ENCODE measurements around the gene DCC.

Gene DCC

DNA sequence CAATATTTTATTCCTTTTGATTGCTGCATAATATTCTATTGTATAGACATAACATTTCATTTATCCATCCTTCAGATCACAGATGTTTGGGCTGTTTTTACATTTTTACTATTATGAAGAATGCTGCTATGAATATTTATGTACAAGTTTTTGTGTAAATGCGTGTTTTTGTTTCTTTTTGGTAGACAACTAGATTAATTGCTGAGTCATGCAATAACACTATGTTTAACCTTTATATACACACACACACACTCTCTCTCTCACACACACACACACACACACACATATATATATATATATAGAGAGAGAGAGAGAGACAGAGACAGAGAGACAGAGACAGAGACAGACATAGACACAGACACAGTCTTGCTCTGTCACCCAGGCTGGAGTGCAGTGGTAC is 926.9 kb downstream of the DCC start:
- DNase-seq, result no peak

DNA sequence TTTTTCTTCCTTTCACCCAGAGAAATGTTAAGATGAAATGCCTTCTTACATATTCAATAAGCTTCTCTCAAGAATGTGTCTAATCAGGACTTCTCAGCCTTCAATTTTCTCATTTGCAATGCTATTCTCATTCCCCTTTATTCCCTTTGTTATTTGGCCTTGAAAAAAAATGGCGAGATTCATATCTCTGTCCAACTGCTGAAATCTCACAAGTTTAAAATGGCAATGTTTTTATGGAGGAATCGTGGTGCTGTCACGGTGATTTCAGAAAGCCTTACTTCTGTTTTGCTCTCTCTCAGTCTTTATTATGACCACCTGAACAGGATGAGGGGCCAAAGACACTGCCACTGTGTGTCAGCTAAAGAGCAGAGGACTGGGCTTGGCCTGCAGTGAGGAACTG is 928.5 kb downstream of the DCC start:
- no peak for DNase-seq

DNA sequence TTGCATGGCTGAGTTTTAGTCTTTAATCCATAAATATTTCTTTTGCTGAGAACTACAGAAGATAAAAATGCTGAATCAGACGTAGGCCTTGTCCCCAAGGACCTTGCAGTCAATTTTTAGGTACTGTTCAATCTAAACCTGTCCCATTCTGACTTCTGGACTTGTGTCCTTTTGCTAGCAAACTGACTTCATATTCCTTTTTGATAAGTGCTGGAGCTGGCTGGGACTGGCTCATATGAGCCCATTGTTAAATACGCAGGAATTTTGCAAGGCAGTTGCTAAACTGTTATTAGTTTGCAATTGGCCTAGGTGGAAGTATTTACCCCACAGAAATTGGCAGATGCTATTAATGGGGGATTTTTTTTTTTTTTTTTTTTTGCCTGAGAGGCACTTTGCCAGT is 941.4 kb downstream of the DCC start:
- DNase-seq, result no peak

DNA sequence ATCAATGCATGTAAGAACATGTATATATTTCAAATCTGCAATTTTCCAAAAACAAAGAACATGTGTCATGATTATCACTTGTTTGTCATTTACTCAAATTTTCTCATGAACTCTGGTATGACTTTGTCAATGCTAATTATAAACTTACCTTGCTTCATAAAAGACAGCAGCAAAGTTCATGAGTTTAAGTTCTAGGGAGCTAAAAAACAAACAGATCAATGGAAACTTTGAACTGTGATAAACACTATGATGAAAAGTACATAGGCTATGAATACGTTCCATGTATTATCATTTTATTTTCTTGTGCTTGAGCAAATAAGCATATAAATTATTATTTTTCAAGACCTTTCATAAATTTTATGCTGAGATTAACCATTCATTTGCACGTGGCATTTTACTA is 943.7 kb downstream of the DCC start:
- no peak for DNase-seq

DNA sequence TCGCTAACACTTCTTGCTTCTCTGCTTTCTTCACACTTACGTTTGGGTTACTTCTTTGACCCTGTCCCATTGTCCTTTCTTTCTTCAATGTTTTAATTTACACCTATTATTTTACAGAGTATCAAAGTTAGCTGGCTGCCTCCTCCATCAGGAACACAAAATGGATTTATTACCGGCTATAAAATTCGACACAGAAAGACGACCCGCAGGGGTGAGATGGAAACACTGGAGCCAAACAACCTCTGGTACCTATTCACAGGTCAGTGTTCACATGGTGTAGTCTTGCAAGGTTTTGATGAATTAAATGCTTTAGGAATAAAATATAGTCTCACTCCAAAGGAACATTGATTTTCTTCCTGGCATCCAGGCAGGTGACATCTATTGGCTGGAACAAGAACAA is 965.5 kb downstream of the DCC start:
- DNase-seq, result no peak

DNA sequence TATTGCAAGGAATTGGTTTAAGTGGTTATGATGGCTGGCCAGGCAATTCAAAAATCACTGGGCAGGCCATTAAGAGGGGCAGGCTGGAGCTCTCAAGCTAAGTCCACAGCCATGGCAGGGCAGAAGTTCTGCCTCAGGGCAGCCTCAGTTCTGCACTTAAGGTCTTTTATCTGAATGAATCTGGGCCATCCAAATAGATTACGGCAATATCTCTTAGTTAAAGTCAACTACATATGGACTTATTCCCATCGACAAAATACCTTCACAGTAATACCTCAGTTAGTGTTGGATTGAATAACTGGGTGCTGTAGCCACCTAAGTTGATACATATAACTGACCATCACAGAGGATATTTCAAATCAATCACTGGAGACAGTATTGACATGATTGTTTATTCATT is 979.6 kb downstream of the DCC start:
- no peak for DNase-seq

DNA sequence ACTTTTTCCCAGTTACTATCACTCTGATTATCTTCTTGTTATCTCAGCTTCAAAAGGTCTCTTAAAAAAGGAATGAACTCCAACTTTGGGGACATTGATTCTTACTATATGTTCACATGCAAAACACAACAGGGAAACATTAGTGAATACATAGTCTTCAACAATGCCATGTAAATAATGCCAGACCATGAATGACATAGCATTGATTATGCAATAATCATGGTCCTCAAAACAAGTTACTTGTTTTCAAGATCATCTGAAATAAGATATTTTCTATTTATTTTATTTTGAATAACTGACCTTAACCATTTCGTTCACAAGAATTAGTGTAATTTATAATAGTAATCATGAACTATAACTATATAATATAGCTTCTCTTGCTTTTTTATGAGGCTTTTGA is 982.2 kb downstream of the DCC start:
- DNase-seq, result no peak

DNA sequence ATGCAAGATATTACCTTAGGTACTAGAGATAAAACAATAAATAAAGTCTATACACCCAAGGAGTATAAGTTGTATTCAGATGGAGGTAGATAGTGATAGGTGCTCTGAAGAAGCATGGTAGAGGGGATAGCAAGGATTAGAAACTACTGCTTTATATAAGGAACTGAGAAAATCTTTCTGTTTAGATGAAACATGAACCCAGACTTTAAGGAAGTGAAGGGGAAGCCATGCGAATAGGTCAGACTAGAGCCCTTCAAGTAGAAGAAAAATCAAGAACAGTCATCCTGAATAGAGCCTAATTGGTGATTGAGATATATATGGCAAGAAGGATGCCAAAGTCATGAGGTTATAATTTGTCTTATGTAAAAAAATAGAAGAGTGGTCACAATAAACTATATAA is 984.4 kb downstream of the DCC start:
- no peak for DNase-seq

DNA sequence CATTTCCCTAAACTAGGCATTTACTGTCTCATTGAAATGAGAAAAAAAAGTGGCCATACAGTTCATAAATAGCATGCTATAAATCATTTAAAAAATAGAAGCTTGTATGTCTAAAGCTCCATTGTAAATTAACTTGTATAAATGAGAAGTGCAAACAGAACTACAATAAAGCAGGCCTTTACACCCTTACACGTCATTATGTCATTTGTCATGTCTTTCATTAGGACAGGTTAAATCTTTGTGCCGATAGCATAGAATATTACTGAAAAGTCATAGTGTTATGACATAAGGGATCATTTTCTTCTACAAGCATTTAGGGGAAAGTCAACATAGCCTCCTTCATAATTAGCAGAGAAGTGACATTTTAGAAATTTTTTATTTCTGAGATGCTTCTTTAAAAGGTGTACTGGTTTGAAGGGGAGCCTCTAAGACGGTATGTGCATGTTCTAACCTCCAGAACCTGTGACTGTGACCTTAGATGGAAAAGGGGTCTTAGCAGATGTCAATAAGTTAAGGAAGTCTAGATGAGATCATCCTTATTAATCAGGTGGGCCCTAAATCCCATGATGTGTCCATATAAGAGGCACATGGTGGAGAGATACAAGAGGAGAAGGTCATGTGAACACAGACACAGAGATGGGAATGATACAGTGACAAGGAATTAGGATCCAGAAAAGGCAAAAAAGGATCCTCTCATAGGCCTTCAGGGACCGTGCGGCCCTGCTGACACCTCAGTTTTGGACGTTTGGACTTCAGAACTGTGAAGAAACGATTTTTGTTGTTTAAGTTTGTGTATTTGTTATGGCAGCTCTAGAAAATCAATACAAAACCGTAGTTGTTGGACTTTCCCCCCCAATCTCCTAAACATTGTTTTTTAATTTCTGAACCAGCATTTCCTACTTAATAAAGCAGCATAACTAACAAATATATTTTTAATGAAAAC is 1020.8 kb downstream of the DCC start:
- DNase-seq, result no peak

DNA sequence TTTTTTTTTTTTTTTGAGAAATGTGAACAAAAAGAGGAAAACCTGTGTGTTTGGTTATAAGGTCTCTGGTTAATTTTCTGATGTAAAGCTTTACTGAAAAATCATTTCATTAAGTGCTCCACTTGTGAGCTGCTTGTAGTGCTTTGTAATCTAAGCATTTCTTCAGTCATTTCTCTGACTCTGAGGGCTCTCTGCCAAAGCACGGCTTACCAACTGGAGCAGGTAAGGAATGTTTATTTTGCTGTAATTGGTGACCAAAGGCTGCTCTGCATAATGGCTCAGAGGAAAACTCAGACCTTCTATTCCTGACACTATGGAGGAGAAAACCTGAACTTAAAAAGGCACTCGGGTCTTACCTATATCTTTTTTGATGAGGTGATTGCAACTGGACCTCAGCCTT is 1035.6 kb downstream of the DCC start:
- no peak for DNase-seq

DNA sequence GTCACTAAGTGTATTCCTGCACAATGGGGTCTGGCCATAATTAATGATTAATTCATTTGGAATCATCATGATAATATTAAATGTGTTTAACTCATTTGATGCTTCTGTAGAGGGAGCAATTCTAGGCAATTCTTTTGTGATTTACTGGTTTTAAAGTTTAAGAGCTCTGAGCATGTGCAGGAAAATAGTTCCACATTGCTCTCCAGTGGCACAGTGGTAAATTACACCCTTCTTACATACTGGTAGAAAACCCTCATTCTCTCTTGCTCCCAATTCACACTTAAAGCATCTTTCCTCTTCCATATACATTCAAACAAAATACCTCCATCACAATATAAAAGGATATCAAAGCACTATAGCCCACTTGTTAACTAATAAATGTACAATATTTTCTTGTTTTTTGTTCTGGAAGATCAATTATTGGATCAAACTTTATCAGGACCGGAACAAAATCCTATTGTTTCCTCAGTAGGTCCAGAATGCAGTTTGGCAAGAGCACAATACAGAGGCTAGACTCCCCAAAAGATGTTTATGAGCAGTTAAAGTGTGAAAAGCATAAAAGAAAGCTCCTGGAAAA is 1040.2 kb downstream of the DCC start:
- peak in 1 of 2 donors; percentile 68 for DNase-seq

DNA sequence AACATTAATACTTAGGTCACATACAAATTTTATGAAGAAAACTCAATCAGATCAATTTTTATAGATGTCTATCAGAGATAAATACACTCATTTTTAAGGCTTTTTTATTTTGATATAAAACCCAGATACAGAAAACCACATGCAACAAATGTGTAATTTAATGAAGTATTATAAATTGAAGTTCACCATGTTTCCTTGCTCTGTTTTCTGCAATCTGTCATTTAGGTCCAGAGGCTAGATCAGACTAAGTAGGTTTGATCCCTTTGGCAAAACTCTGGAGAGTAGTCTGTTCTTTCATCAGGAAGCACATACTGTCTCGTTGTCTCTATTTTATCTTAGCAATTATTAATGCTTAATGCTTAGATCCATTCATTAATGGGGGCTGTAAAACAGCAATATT is 1042.9 kb downstream of the DCC start:
- no peak for DNase-seq

DNA sequence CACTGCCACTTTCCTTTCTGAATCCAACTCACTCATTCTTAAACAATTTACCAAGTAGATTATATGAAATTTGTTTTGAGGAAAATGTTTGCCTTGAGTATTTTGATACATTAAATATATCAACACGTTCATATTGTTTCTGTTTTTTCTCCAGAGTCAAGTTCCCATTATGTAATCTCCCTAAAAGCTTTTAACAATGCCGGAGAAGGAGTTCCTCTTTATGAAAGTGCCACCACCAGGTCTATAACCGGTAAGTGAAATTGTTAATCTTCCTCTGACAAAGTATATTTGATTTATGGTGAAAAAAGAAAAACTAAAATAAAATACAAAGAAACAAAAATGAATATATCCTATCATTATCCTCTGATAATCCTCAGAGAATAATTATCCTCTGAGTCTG is 1045.9 kb downstream of the DCC start:
- no peak for DNase-seq

DNA sequence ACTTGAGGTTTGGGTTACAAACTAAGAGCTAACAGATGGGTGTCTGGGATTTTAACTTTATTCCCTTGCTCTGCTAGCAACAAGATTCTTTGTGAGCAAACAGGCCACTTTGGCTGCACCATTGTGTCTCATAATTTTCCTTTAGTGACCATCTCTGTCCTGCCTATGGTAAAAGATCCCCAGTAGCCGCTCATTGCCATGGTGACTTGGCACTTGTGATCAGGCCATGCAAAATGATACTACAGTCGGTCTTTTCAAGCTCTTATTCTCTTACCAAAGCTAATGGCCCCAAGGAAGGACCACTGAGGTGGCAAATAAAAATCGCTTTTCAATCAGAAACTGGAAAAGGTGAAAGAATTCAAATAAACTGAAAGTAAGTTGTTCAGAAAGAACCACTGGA is 1047.6 kb downstream of the DCC start:
- DNase-seq, result no peak

DNA sequence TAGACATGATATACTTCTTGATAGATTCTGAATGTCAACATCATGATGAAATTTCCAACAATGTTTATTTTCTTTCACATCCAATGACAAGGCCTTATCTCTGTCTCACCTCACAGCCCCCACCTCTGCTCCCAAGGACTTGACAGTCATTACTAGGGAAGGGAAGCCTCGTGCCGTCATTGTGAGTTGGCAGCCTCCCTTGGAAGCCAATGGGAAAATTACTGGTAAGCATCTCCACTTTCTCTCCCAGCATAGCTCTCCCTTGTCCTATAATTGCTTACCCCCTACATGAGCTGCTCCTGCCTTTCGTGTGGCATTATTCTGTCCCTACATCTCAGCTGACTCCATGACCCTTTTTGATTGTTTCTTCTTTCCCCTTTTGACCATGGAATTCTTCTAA is 1062.7 kb downstream of the DCC start:
- no peak for DNase-seq

DNA sequence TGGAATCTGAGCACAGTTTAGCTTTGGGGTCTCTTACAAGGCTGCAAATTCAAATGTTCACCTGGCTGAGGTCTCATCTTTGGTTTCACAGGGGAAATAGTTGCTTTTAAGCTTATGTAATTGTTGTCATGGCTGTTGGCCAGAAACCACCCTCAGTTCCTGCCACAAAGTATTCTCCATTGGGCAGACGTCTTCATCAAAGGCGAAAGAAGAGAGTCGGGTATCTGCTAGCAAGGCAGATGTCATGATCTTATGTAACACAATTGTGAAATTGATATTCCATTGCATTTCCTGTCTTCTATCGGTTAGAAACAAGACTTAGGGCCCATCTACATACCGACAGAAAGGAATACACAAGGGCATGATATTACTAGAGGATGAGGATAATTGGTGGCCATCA is 1068.3 kb downstream of the DCC start:
- no peak for DNase-seq

DNA sequence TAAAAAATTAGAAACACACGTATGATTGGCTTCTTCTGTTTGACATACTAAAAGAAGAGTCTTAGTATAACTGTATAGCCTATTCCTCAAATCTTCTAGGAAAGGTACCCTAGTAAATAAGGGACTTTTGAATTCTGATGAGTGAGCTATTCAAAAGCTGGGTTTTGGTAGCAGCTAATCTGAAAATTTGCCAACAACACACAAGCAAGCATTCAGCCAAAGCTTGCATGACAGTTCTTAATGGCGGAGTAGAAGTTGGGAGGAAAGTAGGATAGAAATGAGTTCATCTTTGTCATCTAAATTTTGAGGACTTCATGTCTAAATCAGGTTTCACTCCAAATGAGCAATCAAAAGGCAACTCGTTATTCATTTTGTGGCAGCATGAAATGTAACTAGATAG is 1071.5 kb downstream of the DCC start:
- DNase-seq, result peak in 1 of 2 donors; percentile 37

DNA sequence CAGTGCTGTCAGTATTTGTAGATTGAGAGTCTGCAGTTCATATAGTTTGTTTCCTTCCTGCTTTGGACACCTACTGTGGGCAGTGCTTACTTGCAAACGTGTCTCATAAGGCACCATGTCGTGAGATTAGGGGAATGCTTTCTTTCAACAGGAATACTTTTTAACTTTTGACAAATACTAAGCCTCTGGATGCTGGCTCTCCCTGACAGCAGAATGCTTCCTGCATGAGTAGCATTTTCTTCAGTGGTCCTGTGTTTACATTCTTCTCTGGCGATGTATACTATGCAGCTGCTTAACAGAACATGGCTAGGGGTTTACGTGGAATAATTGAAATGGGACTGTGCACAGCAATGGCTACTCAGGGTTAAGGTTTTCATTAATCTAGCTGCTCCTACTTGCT is 1077.0 kb downstream of the DCC start:
- DNase-seq, result no peak

DNA sequence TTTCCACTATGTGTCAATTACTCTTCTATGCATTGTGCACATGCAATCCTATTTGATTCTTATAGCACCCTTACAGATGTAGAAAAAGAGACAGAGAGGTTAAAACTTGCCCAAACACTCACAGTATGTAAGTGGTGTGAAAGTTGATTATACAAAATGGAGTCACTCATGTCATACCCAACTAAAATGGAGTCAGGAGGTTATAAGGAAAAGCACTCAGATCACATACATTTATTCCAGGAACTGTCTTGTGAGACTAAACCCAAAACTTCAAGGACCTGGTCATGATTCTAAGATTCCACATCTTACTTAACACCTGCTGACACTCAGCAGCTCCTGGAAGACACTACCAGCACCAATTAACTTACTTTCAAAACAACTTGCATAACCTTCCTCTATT is 1081.9 kb downstream of the DCC start:
- no peak for DNase-seq

DNA sequence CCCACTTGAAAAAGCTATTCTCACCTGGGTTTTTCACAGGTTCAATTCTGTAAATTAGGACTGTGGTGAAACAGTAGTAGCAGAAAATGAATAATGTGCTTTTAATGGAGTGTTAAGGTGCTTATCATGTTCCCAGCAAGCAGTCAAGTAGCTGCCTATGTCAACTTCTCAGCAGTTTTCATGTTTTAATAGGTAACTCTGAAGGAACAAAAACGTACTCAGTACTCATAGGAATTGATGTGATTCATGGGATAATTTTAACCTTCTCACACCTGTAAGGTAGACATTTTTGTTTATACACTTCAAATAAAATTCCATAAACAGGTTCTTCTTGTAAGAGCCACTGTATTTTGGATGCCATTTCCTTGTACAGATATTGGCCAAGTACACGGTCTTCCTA is 1082.9 kb downstream of the DCC start:
- no peak for DNase-seq

DNA sequence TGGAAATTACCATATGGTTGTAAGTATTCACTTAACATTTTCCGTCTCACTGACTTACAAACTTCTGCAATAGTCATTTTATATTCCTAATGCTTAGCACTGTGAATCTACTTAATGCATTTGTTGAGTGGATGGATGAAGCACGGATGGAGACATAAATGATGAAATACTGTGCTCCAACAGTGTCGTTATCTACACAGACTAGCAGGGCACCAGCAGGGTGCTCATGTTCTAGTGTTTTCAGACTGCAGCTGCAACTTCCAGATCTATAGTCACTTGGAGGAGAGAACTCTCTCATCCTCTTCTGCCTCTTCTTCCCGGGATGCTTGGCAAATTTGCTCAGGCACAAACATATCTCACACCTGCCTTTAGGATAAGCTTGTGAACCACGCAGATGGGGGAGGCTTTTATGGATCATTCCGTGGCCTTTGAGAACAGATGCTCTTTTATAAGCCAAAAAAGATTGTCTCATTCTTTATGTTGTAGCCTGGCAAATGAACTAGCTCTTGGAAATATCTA is 1086.7 kb downstream of the DCC start:
- no peak for DNase-seq

DNA sequence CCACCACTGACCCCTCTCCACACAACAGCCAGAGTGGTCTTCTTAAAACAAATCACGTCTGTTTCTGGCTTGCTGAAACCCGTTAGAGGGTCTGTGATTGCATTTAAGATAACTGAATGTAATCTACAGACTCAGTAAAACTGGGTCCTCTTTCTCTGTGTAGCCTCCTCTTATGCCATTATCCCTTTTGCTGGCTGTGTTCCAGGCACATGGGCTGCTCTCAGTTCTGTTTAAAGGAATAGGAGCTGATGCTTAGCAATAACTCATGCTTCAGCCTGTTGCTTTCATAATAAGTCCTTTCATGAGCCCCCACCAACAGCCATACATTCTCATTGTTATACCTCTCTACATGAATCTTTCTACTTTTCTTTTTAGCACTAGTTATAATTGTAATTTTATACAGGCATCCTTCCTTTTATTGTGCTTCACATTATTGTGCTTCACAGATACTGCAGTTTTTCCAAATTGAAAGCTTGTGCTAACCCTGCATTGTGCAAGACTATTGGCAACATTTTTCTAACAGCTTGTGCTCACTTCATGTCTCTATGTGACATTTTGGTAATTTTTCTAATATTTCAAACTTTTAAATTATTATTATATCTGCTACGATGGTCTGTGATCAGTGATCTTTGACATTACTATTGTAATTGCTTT is 1101.9 kb downstream of the DCC start:
- no peak for DNase-seq

DNA sequence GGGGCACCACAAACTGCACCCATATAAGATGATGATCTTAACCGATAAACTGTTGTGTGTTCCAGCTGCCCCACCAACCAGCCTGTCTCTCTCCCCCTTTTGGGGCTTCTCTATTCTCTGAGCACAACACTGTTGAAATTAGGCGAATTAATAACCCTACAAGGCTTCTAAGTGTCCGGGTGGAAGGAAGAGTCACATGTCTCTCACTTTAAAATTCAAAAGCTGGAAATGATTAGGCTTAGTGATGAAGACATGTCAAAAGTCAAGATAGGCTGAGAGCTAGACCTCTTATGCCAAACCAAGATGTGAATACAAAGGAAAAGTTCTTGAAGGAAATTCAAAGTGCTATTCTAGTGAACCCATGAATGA is 1102.4 kb downstream of the DCC start:
- DNase-seq, result no peak

DNA sequence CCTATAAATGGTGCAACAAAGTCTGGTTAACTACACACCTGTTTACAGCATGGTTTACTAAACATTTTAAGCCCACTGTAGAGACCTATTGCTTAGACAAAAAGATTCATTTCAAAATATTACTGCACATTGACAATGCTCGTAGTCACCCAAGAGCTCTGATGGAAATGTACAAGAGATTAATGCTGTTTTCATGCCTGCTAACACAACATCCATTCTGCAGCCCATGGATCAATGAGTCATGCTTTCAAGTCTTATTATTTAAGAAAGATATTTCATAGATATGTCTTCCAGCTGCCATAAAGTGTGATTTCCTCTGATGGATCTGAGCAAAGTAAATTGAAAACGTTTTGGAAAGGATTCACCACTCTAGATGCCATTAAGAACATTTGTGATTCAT is 1103.3 kb downstream of the DCC start:
- no peak for DNase-seq
